ENCODE data around the gene COL8A2. TPM values are rescaled to one million over a fixed set of nuclear protein-coding genes. Genes with fewer than 3 reads are reported as not detected.
"Not testable (repeated sequence)": the region's sequence is repeated elsewhere in the genome, so short reads cannot be mapped to it uniquely, and the experiment has no call there.

COL8A2 gene
- total RNA-seq, 4 donors from 2014 or later = 43.3 to 57.8 (median 50.6) TPM

DNA sequence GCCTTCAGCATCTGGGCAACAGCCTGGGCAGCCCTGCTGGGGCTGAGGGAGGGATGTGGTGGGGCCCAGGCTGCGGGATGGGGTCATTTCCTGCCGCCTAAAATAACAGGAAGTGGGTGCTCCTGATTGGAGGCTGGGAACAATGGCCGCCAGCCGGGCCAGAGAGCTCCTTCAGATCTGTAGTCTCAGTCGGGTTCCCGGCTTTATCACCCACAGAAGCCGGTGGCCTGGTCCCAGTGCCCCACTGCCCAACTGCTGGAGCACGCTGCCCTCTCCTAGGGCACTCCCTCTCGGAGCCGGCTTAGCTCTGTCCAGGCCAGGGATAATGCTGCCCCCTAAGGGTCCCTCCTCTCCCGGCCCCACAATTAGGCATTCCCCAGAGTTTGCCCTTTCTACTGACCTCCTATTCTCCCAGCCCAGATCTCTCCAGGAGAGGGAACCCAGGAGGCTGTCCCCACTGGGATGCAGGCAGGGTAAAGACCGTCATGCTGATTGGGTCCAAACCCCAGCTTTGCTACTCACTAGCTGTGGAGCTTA, 36.0 kb upstream of the COL8A2 start:
- peaks cover 2 to 90% (median 64%) of the 10 kb centered on the region in 3 donors for H3K4me1 ChIP-seq
- peak overlapping the region; percentile 72 to 100 (median 95) for H3K27ac ChIP-seq
- TF ChIP-seq POLR2AphosphoS5 (IDR thresholded peaks at IDR 0.05) = no peak
- TF ChIP-seq, protein P1, sequence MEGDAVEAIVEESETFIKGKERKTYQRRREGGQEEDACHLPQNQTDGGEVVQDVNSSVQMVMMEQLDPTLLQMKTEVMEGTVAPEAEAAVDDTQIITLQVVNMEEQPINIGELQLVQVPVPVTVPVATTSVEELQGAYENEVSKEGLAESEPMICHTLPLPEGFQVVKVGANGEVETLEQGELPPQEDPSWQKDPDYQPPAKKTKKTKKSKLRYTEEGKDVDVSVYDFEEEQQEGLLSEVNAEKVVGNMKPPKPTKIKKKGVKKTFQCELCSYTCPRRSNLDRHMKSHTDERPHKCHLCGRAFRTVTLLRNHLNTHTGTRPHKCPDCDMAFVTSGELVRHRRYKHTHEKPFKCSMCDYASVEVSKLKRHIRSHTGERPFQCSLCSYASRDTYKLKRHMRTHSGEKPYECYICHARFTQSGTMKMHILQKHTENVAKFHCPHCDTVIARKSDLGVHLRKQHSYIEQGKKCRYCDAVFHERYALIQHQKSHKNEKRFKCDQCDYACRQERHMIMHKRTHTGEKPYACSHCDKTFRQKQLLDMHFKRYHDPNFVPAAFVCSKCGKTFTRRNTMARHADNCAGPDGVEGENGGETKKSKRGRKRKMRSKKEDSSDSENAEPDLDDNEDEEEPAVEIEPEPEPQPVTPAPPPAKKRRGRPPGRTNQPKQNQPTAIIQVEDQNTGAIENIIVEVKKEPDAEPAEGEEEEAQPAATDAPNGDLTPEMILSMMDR (IDR thresholded peaks at IDR 0.05) = peak in 3 of 4 experiments; percentile 21 to 49 (median 30)
- TF ChIP-seq EP300 (IDR thresholded peaks at IDR 0.05) = no peak
- TF ChIP-seq POLR2A (IDR thresholded peaks at IDR 0.05) = peak in 1 of 2 donors; percentile 27
- H3K4me3 ChIP-seq = peak overlapping the region; percentile 18 to 51
- no peaks in the 10 kb centered on the region for H3K9me3 ChIP-seq
- H3K36me3 ChIP-seq = no peaks in the 10 kb centered on the region
- no peaks in the 10 kb centered on the region for H3K27me3 ChIP-seq
- ATAC-seq = peak; percentile 47
- WGBS, 2 donors (ENCODE audit: low coverage in 1 of 2) = 0% methylated on average over 1 to 2 of the region's 12 CpGs

DNA sequence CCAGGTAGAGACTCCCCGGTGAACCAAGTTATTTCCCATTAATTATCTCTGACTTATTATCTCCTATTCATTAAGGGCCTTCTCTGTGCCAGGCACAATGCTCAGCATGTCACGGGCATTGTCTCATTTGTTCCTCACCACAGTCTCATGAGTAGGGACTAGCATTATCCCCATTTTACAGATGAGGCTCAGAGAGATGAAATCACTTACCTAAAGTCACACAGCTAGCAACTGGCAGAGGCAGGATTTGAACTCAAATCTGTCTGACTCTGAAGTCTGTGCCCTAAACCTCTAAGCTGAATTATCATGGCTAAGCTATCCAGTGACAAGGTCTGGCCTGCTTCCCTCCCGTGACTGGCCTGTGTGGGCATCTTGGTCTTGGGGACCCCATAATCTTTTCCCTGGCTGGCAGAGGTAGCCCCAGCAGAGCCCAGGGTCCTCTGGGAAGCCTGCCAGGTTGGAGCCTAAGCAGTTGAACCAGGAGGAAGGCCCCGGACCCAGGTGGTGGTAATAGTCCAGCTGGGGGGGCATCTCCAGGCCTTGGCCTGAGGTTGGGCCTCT, 35.4 kb upstream of the COL8A2 start:
- no peak for ATAC-seq
- WGBS, 2 donors (ENCODE audit: low coverage in 1 of 2) = 17 to 27% methylated on average over 2 to 3 of the region's 4 CpGs

DNA sequence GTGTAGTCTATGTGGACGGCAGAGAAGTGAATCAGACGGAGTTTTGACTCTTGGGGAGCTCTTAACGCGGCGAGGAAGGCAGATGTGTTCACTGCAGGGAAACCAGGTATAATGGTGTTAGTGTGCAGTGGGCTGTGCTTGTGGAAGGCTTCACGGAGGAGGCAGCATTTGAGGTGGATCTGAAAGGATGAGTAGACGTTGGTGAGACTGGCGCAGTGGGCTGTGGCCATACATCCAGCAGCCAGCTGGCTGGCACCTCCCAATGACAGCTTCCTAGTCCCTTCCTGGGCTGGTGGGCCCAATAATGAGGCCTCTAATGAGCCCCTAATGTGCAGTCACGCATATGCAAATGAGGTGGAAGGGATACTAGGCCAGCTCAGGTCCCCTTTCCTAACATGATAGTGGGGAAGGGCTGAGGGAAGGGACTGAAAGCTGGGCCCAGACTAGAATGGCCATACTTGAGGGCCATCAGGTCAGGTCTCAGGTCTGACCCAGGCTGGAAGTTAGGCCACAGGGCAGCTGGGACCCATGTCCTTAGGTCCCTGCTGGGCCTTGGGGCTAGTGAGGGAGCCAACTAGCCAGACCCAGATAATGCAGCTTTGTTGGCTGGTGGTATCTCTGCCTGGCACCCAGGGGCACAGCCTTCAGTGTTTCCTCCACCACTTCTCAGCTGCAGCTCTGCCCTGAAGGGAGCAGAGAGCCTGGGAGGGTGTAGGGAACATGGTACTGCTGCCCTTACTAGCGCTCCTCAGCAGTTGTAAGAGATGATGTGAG, 34.8 kb upstream of the COL8A2 start:
- Histone ChIP-seq H3K27ac (peak overlapping the region; percentile 72 to 100 (median 95)), H3K4me3 (no peak overlapping the region), H3K4me1 (peaks cover 2 to 85% (median 61%) of the 10 kb centered on the region in 3 donors), H3K9me3 (no peaks in the 10 kb centered on the region), H3K36me3 (no peaks in the 10 kb centered on the region), H3K27me3 (no peaks in the 10 kb centered on the region)
- TF ChIP-seq EP300 (IDR thresholded peaks at IDR 0.05) (no peak), POLR2AphosphoS5 (IDR thresholded peaks at IDR 0.05) (no peak), POLR2A (IDR thresholded peaks at IDR 0.05) (no peak)
- TF ChIP-seq, protein P1 (IDR thresholded peaks at IDR 0.05) = no peak
- WGBS, 2 donors (ENCODE audit: low coverage in 1 of 2) = 70 to 81% methylated on average over 2 to 10 of the region's 10 CpGs
- no peak for ATAC-seq

More for the DNA sequence above, 35.4 kb upstream of the COL8A2 start:
- peak overlapping the region; percentile 72 to 100 (median 95) for H3K27ac ChIP-seq
- H3K9me3 ChIP-seq = no peaks in the 10 kb centered on the region
- peaks cover 2 to 85% (median 58%) of the 10 kb centered on the region in 3 donors for H3K4me1 ChIP-seq
- no peaks in the 10 kb centered on the region for H3K36me3 ChIP-seq
- TF ChIP-seq POLR2AphosphoS5 (IDR thresholded peaks at IDR 0.05) (no peak), POLR2A (IDR thresholded peaks at IDR 0.05) (no peak), EP300 (IDR thresholded peaks at IDR 0.05) (no peak)
- TF ChIP-seq, protein P1 (IDR thresholded peaks at IDR 0.05) = no peak
- H3K27me3 ChIP-seq = no peaks in the 10 kb centered on the region
- H3K4me3 ChIP-seq = peak overlapping the region; percentile 18 to 51

DNA sequence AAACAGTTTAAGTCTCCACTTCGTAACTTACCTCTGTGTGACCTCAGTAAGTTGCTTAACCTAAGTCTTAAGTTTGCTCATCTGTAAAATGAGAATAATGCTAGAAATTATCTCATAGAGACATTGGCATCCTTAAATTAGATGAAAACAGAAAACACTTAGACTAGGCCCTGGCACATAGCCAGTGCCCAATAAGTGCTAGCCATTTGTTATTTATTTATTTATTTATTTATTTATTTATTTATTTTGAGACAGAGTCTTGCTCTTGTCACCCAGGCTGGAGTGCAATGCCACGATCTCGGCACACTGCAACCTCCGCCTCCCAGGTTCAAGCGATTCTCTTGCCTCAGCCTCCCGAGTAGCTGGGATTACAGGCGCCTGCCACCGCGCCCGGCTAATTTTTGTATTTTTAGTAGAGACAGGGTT, 33.8 kb upstream of the COL8A2 start:
- H3K4me3 ChIP-seq = peak overlapping the region in 1 of 2 donors; percentile 100
- peaks cover 2 to 84% (median 63%) of the 10 kb centered on the region in 3 donors for H3K4me1 ChIP-seq
- H3K36me3 ChIP-seq, ATAC-seq, H3K27me3 ChIP-seq, H3K9me3 ChIP-seq: not testable (repeated sequence)
- WGBS, 2 donors (ENCODE audit: low coverage in 1 of 2) = 59 to 81% methylated on average over 7 to 10 of the region's 10 CpGs
- peak overlapping the region in 3 of 4 donors; percentile 100 for H3K27ac ChIP-seq

DNA sequence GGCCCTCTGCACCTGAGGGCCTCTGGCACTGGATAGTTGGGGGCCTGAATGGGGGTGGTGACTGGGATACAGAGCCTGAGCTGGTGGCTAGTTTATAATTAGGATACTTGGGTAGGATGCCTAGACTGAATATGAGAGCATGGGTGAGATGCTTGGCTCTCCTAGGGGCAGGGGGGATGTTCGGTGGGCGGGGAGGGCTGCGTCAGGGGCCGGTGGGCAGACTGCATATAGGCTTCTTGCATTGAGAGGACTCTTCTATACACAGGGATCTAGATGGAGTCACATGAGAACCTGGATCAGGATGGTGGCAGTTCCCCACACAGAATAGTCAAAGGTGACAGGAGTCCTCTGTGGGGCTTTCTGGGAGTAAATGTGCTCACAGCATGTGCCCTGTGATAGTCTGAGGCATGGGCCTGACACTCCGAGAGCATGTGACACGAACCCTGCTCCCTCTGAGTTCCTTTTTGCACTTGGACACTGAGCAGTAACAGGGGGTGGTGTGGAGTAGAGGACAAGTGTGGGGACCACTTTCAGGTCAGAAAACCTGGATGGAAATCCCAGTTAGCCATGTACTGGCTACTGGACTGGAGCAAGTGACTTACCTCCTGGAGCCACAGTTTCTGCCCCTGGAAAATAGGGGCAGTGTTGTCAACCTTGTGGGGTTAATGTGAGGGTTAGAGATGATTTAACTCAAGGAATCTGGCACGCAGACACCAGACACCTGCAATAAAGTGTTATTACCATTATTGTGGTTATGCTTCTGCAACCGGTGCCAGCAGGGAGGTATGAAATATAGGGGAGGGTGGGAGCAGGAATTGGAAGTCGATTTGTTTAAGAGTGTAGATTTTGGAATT, 33.2 kb upstream of the COL8A2 start:
- Histone ChIP-seq H3K4me1 (peaks cover 2 to 83% (median 60%) of the 10 kb centered on the region in 3 donors), H3K27ac (peak overlapping the region; percentile 96 to 100 (median 100)), H3K4me3 (peak overlapping the region; percentile 84 to 100), H3K27me3 (no peaks in the 10 kb centered on the region), H3K9me3 (no peaks in the 10 kb centered on the region), H3K36me3 (no peaks in the 10 kb centered on the region)
- 12 to 17% methylated on average over 4 to 6 of the region's 9 CpGs for WGBS, 2 donors (ENCODE audit: low coverage in 1 of 2)
- TF ChIP-seq POLR2A (IDR thresholded peaks at IDR 0.05) = no peak
- TF ChIP-seq, protein P1 (IDR thresholded peaks at IDR 0.05) = no peak
- TF ChIP-seq POLR2AphosphoS5 (IDR thresholded peaks at IDR 0.05) = no peak
- TF ChIP-seq EP300 (IDR thresholded peaks at IDR 0.05) = no peak
- ATAC-seq = no peak
